ENCODE data around the gene CDK6.

GRCh38 chr7:92868683-92869293, 32.4 kb upstream of the CDK6 start:
- no peak for TF ChIP-seq POLR2A (IDR thresholded peaks at IDR 0.05)
- TF ChIP-seq, protein P1, sequence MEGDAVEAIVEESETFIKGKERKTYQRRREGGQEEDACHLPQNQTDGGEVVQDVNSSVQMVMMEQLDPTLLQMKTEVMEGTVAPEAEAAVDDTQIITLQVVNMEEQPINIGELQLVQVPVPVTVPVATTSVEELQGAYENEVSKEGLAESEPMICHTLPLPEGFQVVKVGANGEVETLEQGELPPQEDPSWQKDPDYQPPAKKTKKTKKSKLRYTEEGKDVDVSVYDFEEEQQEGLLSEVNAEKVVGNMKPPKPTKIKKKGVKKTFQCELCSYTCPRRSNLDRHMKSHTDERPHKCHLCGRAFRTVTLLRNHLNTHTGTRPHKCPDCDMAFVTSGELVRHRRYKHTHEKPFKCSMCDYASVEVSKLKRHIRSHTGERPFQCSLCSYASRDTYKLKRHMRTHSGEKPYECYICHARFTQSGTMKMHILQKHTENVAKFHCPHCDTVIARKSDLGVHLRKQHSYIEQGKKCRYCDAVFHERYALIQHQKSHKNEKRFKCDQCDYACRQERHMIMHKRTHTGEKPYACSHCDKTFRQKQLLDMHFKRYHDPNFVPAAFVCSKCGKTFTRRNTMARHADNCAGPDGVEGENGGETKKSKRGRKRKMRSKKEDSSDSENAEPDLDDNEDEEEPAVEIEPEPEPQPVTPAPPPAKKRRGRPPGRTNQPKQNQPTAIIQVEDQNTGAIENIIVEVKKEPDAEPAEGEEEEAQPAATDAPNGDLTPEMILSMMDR (IDR thresholded peaks at IDR 0.05) = no peak

Measured in thyroid gland (tissue), 4 donors.